ENCODE data around the gene ORAI3.

The ORAI3 gene

GRCh38 chr16:30948667-30949649 lies at the start of gene ORAI3:
Gene ORAI3 (plus strand): TSS chr16:30949068. CDS start chr16:30949290, 222 bp downstream.
- no peak for DNase-seq

- no peak for DNase-seq
Measured at GRCh38 chr16:30899794-30900193, 49.1 kb upstream of the ORAI3 start.

GRCh38 chr16:30900588-30900987 lies 48.3 kb upstream of the ORAI3 start:
- DNase-seq: no peak

- DNase-seq: no peak
Measured at GRCh38 chr16:30901201-30902028, 47.5 kb upstream of the ORAI3 start.

- peak; percentile 86 for DNase-seq
Measured at GRCh38 chr16:30902029-30902972, 46.6 kb upstream of the ORAI3 start.

- no peak for DNase-seq
Measured at GRCh38 chr16:30903002-30903401, 45.9 kb upstream of the ORAI3 start.

- DNase-seq: no peak
Measured at GRCh38 chr16:30903596-30903995, 45.3 kb upstream of the ORAI3 start.

- DNase-seq: no peak
Measured at GRCh38 chr16:30904114-30904780, 44.6 kb upstream of the ORAI3 start.

GRCh38 chr16:30907064-30907463 lies 41.8 kb upstream of the ORAI3 start:
- DNase-seq: no peak

- no peak for DNase-seq
Measured at GRCh38 chr16:30910427-30911029, 38.3 kb upstream of the ORAI3 start.

- no peak for DNase-seq
Measured at GRCh38 chr16:30912794-30913412, 36.0 kb upstream of the ORAI3 start.

GRCh38 chr16:30914830-30915229 lies 34.0 kb upstream of the ORAI3 start:
- no peak for DNase-seq

GRCh38 chr16:30918614-30919013 lies 30.3 kb upstream of the ORAI3 start:
- DNase-seq: no peak

- DNase-seq: no peak
Measured at GRCh38 chr16:30920891-30921290, 28.0 kb upstream of the ORAI3 start.

- DNase-seq: no peak
Measured at GRCh38 chr16:30921459-30921747, 27.5 kb upstream of the ORAI3 start.

GRCh38 chr16:30921748-30922419 lies 27.0 kb upstream of the ORAI3 start:
- peak; percentile 51 for DNase-seq

GRCh38 chr16:30922420-30922959 lies 26.4 kb upstream of the ORAI3 start:
- DNase-seq: peak; percentile 76

GRCh38 chr16:30922960-30923535 lies 25.8 kb upstream of the ORAI3 start:
- peak; percentile 84 for DNase-seq

- no peak for DNase-seq
Measured at GRCh38 chr16:30923554-30924075, 25.3 kb upstream of the ORAI3 start, which contains the start of gene FBXL19. Gene FBXL19 (plus strand): TSS chr16:30923572. CDS start chr16:30925755, 2,183 bp downstream.
